Adipocyte (in vitro differentiated cells): Measurements from ENCODE around the gene IFNLR1.

Experiments used
- DNase-seq: peaks from one replicate; pipeline ENCODE4 v3.0.0-alpha.2; 2015; ENCODE audit warnings: low read depth
- H3K27me3 ChIP-seq: replicated peaks from 2 replicates; pipeline ENCODE4 v1.7.0; 2013; ENCODE audit warnings: mild to moderate bottlenecking, low read length, moderate library complexity; ENCODE audit not compliant: control insufficient read depth, insufficient read depth
- H3K36me3 ChIP-seq: 2 replicates; pipeline ENCODE4 v1.7.0; 2013; ENCODE audit warnings: low read length, mild to moderate bottlenecking, moderate library complexity; ENCODE audit not compliant: control insufficient read depth, insufficient read depth, severe bottlenecking
- H3K4me1 ChIP-seq: 2 replicates; pipeline ENCODE4 v1.7.0; 2013; ENCODE audit warnings: mild to moderate bottlenecking, low read length, moderate library complexity; ENCODE audit not compliant: control insufficient read depth, insufficient read depth
- H3K4me3 ChIP-seq: 2 replicates; pipeline ENCODE4 v1.7.0; 2013; ENCODE audit warnings: mild to moderate bottlenecking, low read length, moderate library complexity
- H3K9ac ChIP-seq: 2 replicates; pipeline ENCODE4 v1.7.0; 2013; ENCODE audit warnings: mild to moderate bottlenecking, low read length, moderate library complexity
- H3K9me3 ChIP-seq: 2 replicates; pipeline ENCODE4 v1.7.0; 2013; ENCODE audit warnings: mild to moderate bottlenecking, low read length, moderate library complexity; ENCODE audit not compliant: control insufficient read depth

IFNLR1 gene

DNA sequence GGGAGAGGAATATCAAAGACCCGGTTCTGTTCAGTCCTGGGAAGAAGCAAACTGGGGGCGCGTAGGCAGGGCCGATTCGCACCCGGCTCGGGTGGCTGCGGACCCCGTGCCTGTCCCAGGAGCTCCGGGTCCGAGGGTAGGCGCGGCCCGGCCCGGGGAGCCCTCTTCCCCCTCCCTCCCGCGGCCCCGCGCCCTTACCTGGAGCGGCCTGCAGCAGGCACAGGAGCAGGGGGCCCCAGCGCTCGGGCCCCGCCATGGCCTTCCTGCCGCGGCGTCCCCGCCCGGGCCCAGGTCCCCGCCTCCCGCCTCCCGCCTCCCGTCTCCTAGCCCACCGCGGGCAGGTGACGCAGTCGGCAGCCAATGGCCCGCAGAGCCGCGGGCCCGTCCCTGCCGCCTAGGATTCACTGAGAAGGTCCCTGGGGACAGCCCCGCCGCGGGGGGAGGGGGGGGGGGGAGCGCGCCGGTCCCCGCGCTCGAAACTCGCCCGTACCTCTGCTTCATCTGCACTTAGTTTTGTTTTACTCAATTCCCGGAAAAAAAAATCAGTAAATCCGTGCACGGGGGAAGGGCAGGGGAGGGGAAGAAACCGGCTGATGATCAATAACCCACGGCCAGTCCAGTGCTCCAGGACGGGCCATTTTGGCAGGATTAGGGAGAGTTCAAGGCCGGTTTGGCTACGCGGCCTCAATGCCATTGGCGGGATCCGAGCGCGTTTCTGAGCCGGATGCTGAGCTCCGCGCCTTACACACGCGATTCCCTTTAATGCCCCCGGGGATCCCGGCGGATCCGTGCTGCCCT lies at the start of gene IFNLR1:
Gene IFNLR1, minus strand, starts transcription at position 297 of the 798 bp plus-strand sequence. Its CDS starts 41 bp downstream, at position 256.
- Histone ChIP-seq H3K4me1 (peaks cover 5% of the 10 kb centered on the region), H3K9me3 (no peaks in the 10 kb centered on the region), H3K27me3 (peaks cover 13% of the 10 kb centered on the region), H3K9ac (no peak within 1 kb of the TSS), H3K4me3 (peak within 1 kb of the TSS; percentile 75), H3K36me3 (no peaks in the 10 kb centered on the region)
- DNase-seq, result peak; percentile 41

- H3K4me1 ChIP-seq, result peaks cover 18% of the 10 kb centered on the region
- peak; percentile 6 for DNase-seq
- no peaks in the 10 kb centered on the region for H3K36me3 ChIP-seq
- H3K9ac ChIP-seq, result peak overlapping the region; percentile 18
- peaks cover 3% of the 10 kb centered on the region for H3K27me3 ChIP-seq
- no peak overlapping the region for H3K4me3 ChIP-seq
- peaks cover 3% of the 10 kb centered on the region for H3K9me3 ChIP-seq
Observed at GRCh38 chr1:24235921-24236788, 49.1 kb upstream of the IFNLR1 start.

DNA sequence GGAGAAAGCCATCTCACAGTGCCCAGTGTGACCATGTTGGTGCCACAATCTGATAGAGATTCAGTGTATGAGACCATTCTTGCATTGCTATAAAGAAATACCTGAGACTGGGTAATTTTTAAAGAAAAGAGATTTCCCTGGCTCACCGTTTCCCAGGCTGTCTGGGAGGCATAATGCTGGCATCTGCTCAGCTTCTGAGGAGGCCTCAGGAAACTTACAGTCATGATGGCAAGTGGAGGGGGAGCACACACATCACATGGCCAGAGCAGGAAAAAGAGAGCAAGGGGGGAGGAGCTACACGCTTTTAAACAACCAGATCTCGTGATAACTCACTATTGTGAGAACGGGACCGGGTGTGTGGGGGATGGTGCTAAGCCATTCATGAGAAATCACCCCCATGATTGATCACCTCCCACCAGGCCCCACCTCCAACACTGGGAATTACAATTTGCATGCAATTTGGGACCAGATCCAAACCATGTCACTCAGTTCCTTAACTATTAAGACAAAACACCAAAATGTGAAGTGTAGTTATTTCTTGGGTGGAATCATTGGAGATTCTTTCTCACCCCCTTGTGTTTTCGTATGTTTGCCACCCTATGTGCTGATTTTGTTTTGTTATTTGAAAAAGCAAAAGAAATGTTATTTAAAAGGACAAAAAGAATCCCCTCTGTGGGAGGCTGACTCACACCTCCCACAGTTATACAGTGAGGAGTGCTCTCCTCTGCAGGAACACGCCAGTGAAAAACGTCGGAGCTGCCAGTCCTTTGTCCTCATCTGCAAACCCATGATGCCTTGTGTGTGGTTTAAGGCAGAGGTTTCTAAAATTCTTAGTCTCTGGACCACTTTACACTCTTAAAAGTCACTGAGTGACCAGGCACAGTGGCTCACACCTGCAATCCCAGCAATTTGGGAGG lies 46.9 kb upstream of the IFNLR1 start:
- H3K4me1 ChIP-seq, result peaks cover 18% of the 10 kb centered on the region
- no peak overlapping the region for H3K9ac ChIP-seq
- H3K27me3 ChIP-seq, result peaks cover 3% of the 10 kb centered on the region
- H3K9me3 ChIP-seq, result peaks cover 3% of the 10 kb centered on the region
- no peak overlapping the region for H3K4me3 ChIP-seq
- peak; percentile 8 for DNase-seq
- no peaks in the 10 kb centered on the region for H3K36me3 ChIP-seq

DNA sequence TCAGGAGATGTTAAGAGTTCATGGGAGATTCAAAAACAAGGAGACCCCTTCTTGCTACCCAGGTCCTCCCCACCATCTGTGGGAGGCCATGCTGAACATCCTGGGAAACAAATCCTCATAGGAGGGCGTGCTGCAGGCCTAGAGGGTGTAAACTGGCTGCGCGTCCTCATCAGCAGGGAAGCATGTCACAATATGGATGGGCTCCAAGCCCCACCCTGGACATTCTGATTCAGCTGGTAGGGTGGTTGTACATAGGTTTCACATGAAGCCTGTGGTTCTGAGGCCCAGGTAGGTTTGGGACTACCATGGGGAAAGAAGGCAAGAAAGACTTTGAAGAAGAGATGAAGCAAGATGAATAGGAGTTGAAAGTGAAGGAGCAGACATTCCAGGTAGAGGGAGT lies 44.6 kb upstream of the IFNLR1 start:
- Histone ChIP-seq H3K27me3 (peaks cover 3% of the 10 kb centered on the region), H3K4me3 (no peak overlapping the region), H3K9ac (no peak overlapping the region), H3K4me1 (peaks cover 6% of the 10 kb centered on the region), H3K9me3 (peaks cover 3% of the 10 kb centered on the region), H3K36me3 (no peaks in the 10 kb centered on the region)
- no peak for DNase-seq

GRCh38 chr1:24228311-24228710 lies 41.2 kb upstream of the IFNLR1 start:
- Histone ChIP-seq H3K9me3 (no peaks in the 10 kb centered on the region), H3K4me1 (no peaks in the 10 kb centered on the region), H3K4me3 (no peak overlapping the region), H3K27me3 (peaks cover 19% of the 10 kb centered on the region), H3K36me3 (no peaks in the 10 kb centered on the region), H3K9ac (no peak overlapping the region)
- DNase-seq, result no peak

DNA sequence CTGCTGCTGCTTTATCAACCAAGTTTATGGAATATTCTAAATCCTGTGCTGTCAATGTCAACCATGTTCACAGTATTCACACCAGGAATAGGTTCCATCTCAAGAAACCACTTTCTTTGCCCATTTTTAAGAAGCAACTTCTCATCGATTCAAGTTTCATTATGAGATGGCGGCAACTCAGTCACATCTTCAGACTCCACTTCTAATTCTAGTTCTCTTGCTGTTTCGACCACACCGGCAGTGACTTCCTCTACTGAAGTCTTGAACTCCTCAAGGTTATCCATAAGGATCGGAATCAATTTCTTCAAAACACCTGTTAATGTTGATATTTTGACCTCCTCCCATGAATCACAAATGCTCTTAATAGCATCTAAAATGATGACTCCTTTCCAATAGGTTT lies 39.7 kb upstream of the IFNLR1 start:
- Histone ChIP-seq H3K4me1 (no peaks in the 10 kb centered on the region), H3K36me3 (no peaks in the 10 kb centered on the region), H3K9ac (no peak overlapping the region), H3K27me3 (peaks cover 29% of the 10 kb centered on the region), H3K4me3 (no peak overlapping the region), H3K9me3 (no peaks in the 10 kb centered on the region)
- no peak for DNase-seq

DNA sequence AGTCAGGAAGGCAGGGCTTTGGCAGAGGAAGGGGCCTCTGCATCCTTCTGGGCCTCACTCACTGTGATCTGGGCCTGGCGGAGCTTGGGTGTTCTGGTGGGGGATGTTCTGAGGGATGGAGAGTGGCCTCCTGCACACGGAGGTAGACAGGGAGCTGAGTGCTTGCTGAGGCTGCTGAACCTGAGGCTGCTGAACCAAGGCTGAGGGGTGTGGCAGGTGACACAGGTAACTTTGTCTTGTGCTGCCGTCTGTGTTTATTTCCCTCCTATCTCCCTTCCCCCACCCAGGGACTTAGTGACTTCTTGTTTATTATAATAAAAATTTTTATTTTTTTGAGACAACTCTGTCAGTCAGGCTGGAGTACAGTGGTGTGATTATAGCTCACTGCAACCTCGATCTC lies 37.7 kb upstream of the IFNLR1 start:
- H3K9ac ChIP-seq, result no peak overlapping the region
- no peak overlapping the region for H3K4me3 ChIP-seq
- no peaks in the 10 kb centered on the region for H3K4me1 ChIP-seq
- no peak for DNase-seq
- H3K27me3 ChIP-seq, result peaks cover 41% of the 10 kb centered on the region
- H3K9me3 ChIP-seq, result no peaks in the 10 kb centered on the region
- H3K36me3 ChIP-seq, result no peaks in the 10 kb centered on the region

GRCh38 chr1:24224086-24224485 lies 37.0 kb upstream of the IFNLR1 start:
- Histone ChIP-seq H3K4me1 (no peaks in the 10 kb centered on the region), H3K27me3 (peaks cover 44% of the 10 kb centered on the region), H3K36me3 (no peaks in the 10 kb centered on the region), H3K9me3 (no peaks in the 10 kb centered on the region), H3K9ac (no peak overlapping the region), H3K4me3 (no peak overlapping the region)
- no peak for DNase-seq

- Histone ChIP-seq H3K27me3 (peaks cover 52% of the 10 kb centered on the region), H3K9ac (no peak overlapping the region), H3K4me3 (no peak overlapping the region), H3K36me3 (no peaks in the 10 kb centered on the region), H3K4me1 (no peaks in the 10 kb centered on the region), H3K9me3 (no peaks in the 10 kb centered on the region)
- DNase-seq, result no peak
Observed at GRCh38 chr1:24222793-24223192, 35.7 kb upstream of the IFNLR1 start.

DNA sequence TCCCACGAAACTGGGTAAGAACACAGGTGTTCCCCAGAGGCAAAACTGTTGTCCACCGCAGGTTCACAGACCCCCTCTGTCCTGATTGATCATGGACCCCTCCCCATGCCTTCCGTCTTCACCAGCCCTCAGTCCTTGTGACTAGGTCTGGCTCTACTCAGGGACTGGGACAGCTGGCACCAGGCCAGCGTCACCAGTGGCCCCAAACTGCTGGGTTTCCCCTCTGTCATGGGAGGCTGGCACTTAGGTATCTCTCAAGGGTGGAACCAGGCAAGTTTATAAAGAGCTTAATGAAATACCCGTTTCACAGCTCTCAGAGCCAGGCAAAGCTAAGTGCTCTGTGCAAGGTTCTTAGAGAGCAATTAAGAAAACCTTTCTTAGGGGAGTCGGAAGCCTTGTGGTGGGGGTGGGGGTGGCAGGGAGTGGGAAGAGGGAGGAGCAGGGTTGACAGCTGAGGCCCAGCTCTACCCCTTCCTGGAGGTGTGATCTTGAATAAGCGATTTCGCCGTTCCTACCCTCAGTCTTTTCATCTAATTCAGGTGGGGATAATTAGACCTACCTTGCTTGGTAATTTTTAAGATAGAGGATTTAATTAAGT lies 35.0 kb upstream of the IFNLR1 start:
- H3K9ac ChIP-seq, result no peak overlapping the region
- DNase-seq, result no peak
- H3K4me1 ChIP-seq, result no peaks in the 10 kb centered on the region
- no peaks in the 10 kb centered on the region for H3K36me3 ChIP-seq
- H3K27me3 ChIP-seq, result peaks cover 59% of the 10 kb centered on the region
- H3K9me3 ChIP-seq, result no peaks in the 10 kb centered on the region
- no peak overlapping the region for H3K4me3 ChIP-seq
